Measurements from ENCODE around the gene CYP2D6. TPM values are rescaled to one million over a fixed set of nuclear protein-coding genes. Genes with fewer than 3 reads are reported as not detected.
"Not testable (repeated sequence)": the region's sequence is repeated elsewhere in the genome, so short reads cannot be mapped to it uniquely, and the experiment has no call there.

The CYP2D6 gene
- total RNA-seq, 4 donors from 2014 or later, result 1.2 to 9.7 (median 3.3) TPM

DNA sequence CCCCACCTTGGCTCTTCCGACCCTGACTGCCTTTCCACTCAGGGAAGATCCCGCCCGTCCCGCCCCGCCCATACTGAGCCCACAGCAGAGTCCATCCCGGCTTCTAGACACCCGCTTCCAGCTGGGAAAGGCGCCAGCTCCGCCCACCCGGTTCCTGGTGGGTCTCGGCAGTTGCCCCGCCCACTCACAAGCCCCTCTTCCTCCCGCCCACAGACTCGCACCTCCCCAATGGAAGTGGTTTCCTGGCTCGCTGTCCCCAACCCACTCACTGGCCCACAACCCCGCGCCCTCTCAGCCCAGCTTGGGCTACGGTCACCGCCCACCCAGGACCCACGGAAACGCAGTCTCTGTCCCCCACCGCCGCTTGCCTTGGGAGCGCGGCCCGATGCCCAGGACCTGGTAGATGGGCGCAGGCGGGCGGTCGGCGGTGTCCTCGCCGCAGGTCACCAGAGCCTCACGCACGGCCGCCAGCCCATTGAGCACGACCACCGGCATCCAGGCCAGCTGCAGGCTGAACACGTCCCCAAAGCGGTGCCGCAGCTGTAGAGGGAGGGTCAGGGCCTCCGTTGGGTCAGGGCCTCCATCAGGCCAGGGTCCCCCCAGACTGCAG is 22.2 kb upstream of the CYP2D6 start:
- TF ChIP-seq, protein P1, sequence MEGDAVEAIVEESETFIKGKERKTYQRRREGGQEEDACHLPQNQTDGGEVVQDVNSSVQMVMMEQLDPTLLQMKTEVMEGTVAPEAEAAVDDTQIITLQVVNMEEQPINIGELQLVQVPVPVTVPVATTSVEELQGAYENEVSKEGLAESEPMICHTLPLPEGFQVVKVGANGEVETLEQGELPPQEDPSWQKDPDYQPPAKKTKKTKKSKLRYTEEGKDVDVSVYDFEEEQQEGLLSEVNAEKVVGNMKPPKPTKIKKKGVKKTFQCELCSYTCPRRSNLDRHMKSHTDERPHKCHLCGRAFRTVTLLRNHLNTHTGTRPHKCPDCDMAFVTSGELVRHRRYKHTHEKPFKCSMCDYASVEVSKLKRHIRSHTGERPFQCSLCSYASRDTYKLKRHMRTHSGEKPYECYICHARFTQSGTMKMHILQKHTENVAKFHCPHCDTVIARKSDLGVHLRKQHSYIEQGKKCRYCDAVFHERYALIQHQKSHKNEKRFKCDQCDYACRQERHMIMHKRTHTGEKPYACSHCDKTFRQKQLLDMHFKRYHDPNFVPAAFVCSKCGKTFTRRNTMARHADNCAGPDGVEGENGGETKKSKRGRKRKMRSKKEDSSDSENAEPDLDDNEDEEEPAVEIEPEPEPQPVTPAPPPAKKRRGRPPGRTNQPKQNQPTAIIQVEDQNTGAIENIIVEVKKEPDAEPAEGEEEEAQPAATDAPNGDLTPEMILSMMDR (IDR thresholded peaks at IDR 0.05), result no peak
- no peak for TF ChIP-seq POLR2AphosphoS5 (IDR thresholded peaks at IDR 0.05)
- TF ChIP-seq POLR2A (IDR thresholded peaks at IDR 0.05), result no peak
- no peak for TF ChIP-seq EP300 (IDR thresholded peaks at IDR 0.05; ENCODE audit: low read depth)
- no peaks in the 10 kb centered on the region for H3K36me3 ChIP-seq
- no peak overlapping the region for H3K27ac ChIP-seq
- H3K27me3 ChIP-seq, result no peaks in the 10 kb centered on the region
- H3K4me3 ChIP-seq, result no peak overlapping the region
- intact Hi-C loops (cut with DNase I; ENCODE audit: low total_unique reads), result no loop called here
- H3K9me3 ChIP-seq, result no peaks in the 10 kb centered on the region
- 84 to 91% methylated on average over 6 to 42 of the region's 42 CpGs for WGBS, 2 donors (ENCODE audit: low coverage in 1 of 2)
- no peak for DNase-seq
- in situ Hi-C loops (cut with MboI; ENCODE audit: low pct_ligation_motif_present in 1 of 4, low pct_unique_long_range_greater_than_20kb in 1 of 4, low sequenced_read_pairs in 3 of 4), result no loop called here
- no peaks in the 10 kb centered on the region for H3K4me1 ChIP-seq

DNA sequence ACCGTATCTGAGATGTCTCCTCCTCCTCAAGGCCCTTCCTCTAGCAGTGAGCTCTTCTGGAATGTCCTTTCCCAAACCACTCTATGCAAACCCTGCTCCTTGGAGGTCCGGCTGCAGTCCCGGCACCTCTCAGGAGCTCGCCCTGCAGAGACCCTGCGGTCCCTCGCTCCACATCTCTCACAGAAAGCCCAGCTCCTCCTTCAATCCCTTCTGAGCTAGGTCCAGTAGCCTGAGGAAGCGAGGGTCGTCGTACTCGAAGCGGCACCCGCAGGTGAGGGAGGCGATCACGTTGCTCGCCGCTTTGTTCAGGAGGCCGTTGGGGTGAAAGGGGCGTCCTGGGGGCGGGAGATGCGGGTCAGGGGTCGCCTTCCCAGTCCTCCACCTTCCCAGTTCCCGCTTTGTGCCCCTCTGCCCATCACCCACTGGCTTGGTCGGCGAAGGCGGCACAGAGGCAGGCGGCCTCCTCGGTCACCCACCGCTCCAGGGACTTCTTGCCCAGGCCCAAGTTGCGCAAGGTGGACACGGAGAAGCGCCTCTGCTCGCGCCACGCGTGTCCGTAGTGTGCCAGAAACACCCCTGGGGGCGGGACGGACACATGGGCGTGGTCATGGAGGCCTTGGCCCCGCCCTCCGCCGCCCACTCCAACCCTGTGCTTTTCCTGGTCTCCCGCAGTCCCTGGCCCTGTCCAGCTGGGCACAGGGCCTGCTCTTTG is 21.5 kb upstream of the CYP2D6 start:
- in situ Hi-C loops (cut with MboI; ENCODE audit: low pct_ligation_motif_present in 1 of 4, low pct_unique_long_range_greater_than_20kb in 1 of 4, low sequenced_read_pairs in 3 of 4) (no loop called here), intact Hi-C loops (cut with DNase I; ENCODE audit: low total_unique reads) (no loop called here)
- no peaks in the 10 kb centered on the region for H3K36me3 ChIP-seq
- H3K27ac ChIP-seq, result no peak overlapping the region
- H3K4me3 ChIP-seq, result no peak overlapping the region
- H3K27me3 ChIP-seq, result no peaks in the 10 kb centered on the region
- no peak for DNase-seq
- WGBS, 2 donors (ENCODE audit: low coverage in 1 of 2), result 93% methylated on average over 34 of the region's 43 CpGs; no CpG with 5 or more reads in 1 of the 2 donors
- no peaks in the 10 kb centered on the region for H3K4me1 ChIP-seq
- H3K9me3 ChIP-seq, result no peaks in the 10 kb centered on the region
- TF ChIP-seq POLR2A (IDR thresholded peaks at IDR 0.05), result no peak
- TF ChIP-seq, protein P1 (IDR thresholded peaks at IDR 0.05), result no peak
- TF ChIP-seq POLR2AphosphoS5 (IDR thresholded peaks at IDR 0.05), result no peak
- TF ChIP-seq EP300 (IDR thresholded peaks at IDR 0.05; ENCODE audit: low read depth), result no peak

DNA sequence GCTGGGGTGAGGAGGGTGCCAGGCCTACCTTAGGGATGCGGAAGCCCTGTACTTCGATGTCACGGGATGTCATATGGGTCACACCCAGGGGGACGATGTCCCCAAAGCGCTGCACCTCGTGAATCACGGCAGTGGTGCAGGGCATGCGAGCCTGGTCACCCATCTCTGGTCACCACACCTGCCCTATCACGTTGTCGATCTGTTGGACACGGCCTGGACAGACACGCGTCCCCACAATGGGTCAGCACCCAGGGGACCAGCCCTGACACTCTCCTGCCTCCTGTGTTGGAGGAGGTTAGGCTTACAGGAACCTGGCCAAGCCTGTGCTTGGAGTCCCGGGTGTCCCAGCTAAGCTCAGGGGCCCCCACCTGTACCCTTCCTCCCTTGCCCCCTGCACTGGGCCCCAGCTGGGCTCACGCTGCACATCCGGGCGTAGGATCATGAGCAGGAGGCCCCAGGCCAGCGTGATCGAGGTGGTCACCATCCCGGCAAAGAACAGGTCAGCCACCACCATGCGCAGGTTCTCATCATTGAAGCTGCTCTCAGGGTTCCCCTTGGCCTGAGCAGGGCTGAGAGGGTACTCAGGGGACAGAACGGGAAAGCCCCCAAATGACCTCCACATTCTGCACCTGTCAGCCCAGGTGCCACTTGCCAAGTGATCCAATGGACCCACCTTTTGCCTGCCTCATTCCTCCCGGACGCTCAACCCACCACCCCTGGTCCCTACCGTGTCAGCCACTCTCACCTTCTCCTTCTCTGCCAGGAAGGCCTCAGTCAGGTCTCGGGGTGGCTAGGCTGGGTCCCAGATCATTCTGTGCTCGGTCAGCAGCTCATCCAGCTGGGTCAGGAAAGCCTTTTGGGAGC is 20.3 kb upstream of the CYP2D6 start:
- no peaks in the 10 kb centered on the region for H3K4me1 ChIP-seq
- H3K27me3 ChIP-seq, result no peaks in the 10 kb centered on the region
- no peak overlapping the region for H3K4me3 ChIP-seq
- 93% methylated on average over 22 of the region's 27 CpGs; no CpG with 5 or more reads in 1 of the 2 donors for WGBS, 2 donors (ENCODE audit: low coverage in 1 of 2)
- H3K27ac ChIP-seq, result no peak overlapping the region
- TF ChIP-seq, protein P1 (IDR thresholded peaks at IDR 0.05), result no peak
- TF ChIP-seq POLR2A (IDR thresholded peaks at IDR 0.05) (no peak), EP300 (IDR thresholded peaks at IDR 0.05; ENCODE audit: low read depth) (no peak), POLR2AphosphoS5 (IDR thresholded peaks at IDR 0.05) (no peak)
- DNase-seq, result no peak
- intact Hi-C loops (cut with DNase I; ENCODE audit: low total_unique reads), result no loop called here
- in situ Hi-C loops (cut with MboI; ENCODE audit: low pct_ligation_motif_present in 1 of 4, low pct_unique_long_range_greater_than_20kb in 1 of 4, low sequenced_read_pairs in 3 of 4), result no loop called here
- no peaks in the 10 kb centered on the region for H3K36me3 ChIP-seq
- no peaks in the 10 kb centered on the region for H3K9me3 ChIP-seq

DNA sequence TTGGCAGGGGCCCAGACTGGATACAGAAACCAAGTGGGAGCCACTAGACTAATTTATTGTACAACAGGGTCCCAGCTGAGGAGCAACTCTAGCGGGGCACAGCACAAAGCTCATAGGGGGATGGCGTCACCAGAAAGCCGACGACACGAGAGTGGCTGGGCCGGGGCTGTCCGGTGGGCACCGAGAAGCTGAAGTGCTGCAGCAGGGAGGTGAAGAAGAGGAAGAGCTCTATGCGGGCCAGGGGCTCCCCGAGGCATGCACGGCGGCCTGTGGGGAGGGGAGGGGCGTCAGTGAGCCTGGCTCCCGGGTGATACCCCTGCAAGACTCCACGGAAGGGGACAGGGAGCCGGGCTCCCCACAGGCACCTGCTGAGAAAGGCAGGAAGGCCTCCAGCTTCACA is 19.2 kb upstream of the CYP2D6 start:
- intact Hi-C loops (cut with DNase I; ENCODE audit: low total_unique reads); H3K9me3 ChIP-seq; in situ Hi-C loops (cut with MboI; ENCODE audit: low pct_ligation_motif_present in 1 of 4, low pct_unique_long_range_greater_than_20kb in 1 of 4, low sequenced_read_pairs in 3 of 4); DNase-seq; H3K4me1 ChIP-seq; H3K27me3 ChIP-seq; H3K4me3 ChIP-seq; H3K36me3 ChIP-seq; H3K27ac ChIP-seq: not testable (repeated sequence)
- WGBS, 2 donors (ENCODE audit: low coverage in 1 of 2), result 97% methylated on average over 8 of the region's 16 CpGs; no CpG with 5 or more reads in 1 of the 2 donors

All from transverse colon (tissue), 4 donors.